NCI-H1436 (cell line): ENCODE results near the gene MAGEB3.

Experiments
- DNase-seq: peaks from one replicate; lab custom pipeline; 2025; lab: John Stamatoyannopoulos, UW

MAGEB3 gene

GRCh38 chrX:30278365-30278764, 47.9 kb downstream of the MAGEB3 start:
- DNase-seq = no peak

- no peak for DNase-seq
These were observed 50.0 kb downstream of the MAGEB3 start for GRCh38 chrX:30280428-30280827.

GRCh38 chrX:30282527-30282926, 52.1 kb downstream of the MAGEB3 start:
- DNase-seq = no peak

GRCh38 chrX:30283456-30284200, 53.2 kb downstream of the MAGEB3 start:
- DNase-seq = no peak
